ENCODE data around the gene NR6A1.

NR6A1 gene

DNA sequence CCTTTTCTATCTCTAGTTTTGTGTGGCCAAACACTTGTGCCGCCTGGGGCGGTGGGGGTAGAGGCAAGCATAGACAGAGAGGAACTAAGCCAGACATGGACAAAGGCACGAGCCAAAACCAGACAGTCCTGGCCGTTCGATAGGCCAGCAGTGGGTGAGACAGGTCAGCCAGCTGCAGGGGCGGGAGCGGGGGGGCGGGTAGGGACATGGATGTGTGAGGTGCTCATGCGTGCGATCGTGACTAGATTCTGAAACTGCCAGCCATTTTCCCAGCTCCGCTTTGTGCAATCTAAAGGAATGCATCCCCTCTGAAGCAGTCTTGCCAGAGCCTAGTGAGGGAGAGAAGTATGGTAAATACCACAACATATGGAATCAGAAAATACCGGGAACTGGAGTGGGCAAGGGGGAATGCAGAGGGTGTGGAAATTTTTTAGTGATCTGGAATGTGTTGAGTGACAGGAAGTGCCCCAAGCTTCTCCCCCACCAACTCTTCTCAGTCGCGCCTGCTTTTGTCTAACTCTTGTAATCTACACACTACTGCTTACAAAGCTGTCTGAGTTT lies 111.9 kb downstream of the NR6A1 start:
- Histone ChIP-seq H3K4me1 (ENCODE audit: control insufficient read depth, insufficient read depth, low read length) (peaks cover 6% of the 10 kb centered on the region; the same call in 1 of the 2 replicates), H3K27ac (ENCODE audit: extremely low read depth, low read depth, low read length) (peak overlapping the region; percentile 72), H3K9me3 (ENCODE audit: control insufficient read depth, insufficient read depth, low read depth, low read length) (no peaks in the 10 kb centered on the region), H3K36me3 (ENCODE audit: control insufficient read depth in 2 of 2, insufficient read depth in 1 of 2, low read length in 2 of 2) (no peaks in the 10 kb centered on the region), H3K4me3 (ENCODE audit: low read depth, low read length) (peak overlapping the region; percentile 57)
- ChIA-PET CTCF (interaction anchor here (1.1 to 7.7 kb wide), 5 partner anchors 35 to 107 kb away, joined by 3 to 65 read pairs (median 9); no protein-coding TSS in a partner anchor), POLR2A (interaction anchor here (0.5 to 2.2 kb wide), 22 partner anchors 11 to 203 kb away, joined by 3 to 16 read pairs (median 4); partner anchors contain the start of genes ARPC5L, NR6A1 and RPL35)
- no peak for TF ChIP-seq ZNF138 (tag by site-specific recombination; IDR thresholded peaks at IDR 0.05; ENCODE audit: borderline replicate concordance)
- TF ChIP-seq ZNF398 (tag by site-specific recombination; IDR thresholded peaks at IDR 0.05), result peak; percentile 57
- TF ChIP-seq ZBTB1 (tag by site-specific recombination; IDR thresholded peaks at IDR 0.05), result no peak
- TF ChIP-seq ZNF10 (tag by site-specific recombination; IDR thresholded peaks at IDR 0.05), result peak; percentile 17; the same call in 1 of the 2 replicates
- peak; percentile 51 for TF ChIP-seq ZFHX2 (tag by site-specific recombination; conservative IDR thresholded peaks at IDR 0.05)
- TF ChIP-seq GLIS2 (tag by site-specific recombination; IDR thresholded peaks at IDR 0.05), result no peak; the same call in 1 of the 2 replicates
- peak; percentile 46 for TF ChIP-seq ZXDB (tag by site-specific recombination; IDR thresholded peaks at IDR 0.05)
- TF ChIP-seq ZSCAN23 (tag by site-specific recombination; IDR thresholded peaks at IDR 0.05), result no peak
- TF ChIP-seq REPIN1 (tag by site-specific recombination; IDR thresholded peaks at IDR 0.05; ENCODE audit: low read depth), result no peak
- TF ChIP-seq PATZ1 (tag by site-specific recombination; IDR thresholded peaks at IDR 0.05), result peak; percentile 69
- TF ChIP-seq ZNF660 (tag by site-specific recombination; IDR thresholded peaks at IDR 0.05), result 0 out of 2 replicates have a peak, but pooled peaks have one; percentile 44
- TF ChIP-seq, protein P1, sequence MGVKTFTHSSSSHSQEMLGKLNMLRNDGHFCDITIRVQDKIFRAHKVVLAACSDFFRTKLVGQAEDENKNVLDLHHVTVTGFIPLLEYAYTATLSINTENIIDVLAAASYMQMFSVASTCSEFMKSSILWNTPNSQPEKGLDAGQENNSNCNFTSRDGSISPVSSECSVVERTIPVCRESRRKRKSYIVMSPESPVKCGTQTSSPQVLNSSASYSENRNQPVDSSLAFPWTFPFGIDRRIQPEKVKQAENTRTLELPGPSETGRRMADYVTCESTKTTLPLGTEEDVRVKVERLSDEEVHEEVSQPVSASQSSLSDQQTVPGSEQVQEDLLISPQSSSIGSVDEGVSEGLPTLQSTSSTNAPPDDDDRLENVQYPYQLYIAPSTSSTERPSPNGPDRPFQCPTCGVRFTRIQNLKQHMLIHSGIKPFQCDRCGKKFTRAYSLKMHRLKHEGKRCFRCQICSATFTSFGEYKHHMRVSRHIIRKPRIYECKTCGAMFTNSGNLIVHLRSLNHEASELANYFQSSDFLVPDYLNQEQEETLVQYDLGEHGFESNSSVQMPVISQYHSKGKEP (tag by site-specific recombination; IDR thresholded peaks at IDR 0.05), result peak; percentile 66; the same call in 1 of the 2 replicates
- TF ChIP-seq MEIS1 (CRISPR knock-in tag; IDR thresholded peaks at IDR 0.05; ENCODE audit: borderline replicate concordance), result no peak; the same call in 1 of the 2 replicates
- TF ChIP-seq ZNF394 (tag by site-specific recombination; IDR thresholded peaks at IDR 0.05; ENCODE audit: borderline replicate concordance), result peak; percentile 85; the same call in 1 of the 2 replicates
- TF ChIP-seq ZNF335 (tag by site-specific recombination; conservative IDR thresholded peaks at IDR 0.05), result peak; percentile 65
- peak; percentile 34; the same call in 1 of the 2 replicates for TF ChIP-seq KLF9 (tag by site-specific recombination; IDR thresholded peaks at IDR 0.05; ENCODE audit: low read depth)
- TF ChIP-seq ZNF24 (tag by site-specific recombination; IDR thresholded peaks at IDR 0.05), result 0 out of 2 replicates have a peak, but pooled peaks have one; percentile 59
- no peak for TF ChIP-seq ZNF701 (tag by site-specific recombination; IDR thresholded peaks at IDR 0.05)
- TF ChIP-seq KLF10 (tag by site-specific recombination; IDR thresholded peaks at IDR 0.05), result peak; percentile 61; the same call in 1 of the 2 replicates
- no peak for TF ChIP-seq ZNF214 (tag by site-specific recombination; IDR thresholded peaks at IDR 0.05; ENCODE audit: borderline replicate concordance)
- peak; percentile 62; the same call in 1 of the 2 replicates for TF ChIP-seq PRDM4 (tag by site-specific recombination; IDR thresholded peaks at IDR 0.05)
- TF ChIP-seq ZNF26 (tag by site-specific recombination; IDR thresholded peaks at IDR 0.05), result no peak
- no peak for TF ChIP-seq ZBTB6 (tag by site-specific recombination; IDR thresholded peaks at IDR 0.05)
- 0 out of 2 replicates have a peak, but pooled peaks have one; percentile 9 for TF ChIP-seq ZNF366 (tag by site-specific recombination; conservative IDR thresholded peaks at IDR 0.05)

Measured in HEK293 (cell line).